ENCODE measurements around the gene ABCD4.

GRCh38 chr14:74301594-74302151 lies 1.1 kb downstream of the ABCD4 start:
- TF ChIP-seq, protein P1, sequence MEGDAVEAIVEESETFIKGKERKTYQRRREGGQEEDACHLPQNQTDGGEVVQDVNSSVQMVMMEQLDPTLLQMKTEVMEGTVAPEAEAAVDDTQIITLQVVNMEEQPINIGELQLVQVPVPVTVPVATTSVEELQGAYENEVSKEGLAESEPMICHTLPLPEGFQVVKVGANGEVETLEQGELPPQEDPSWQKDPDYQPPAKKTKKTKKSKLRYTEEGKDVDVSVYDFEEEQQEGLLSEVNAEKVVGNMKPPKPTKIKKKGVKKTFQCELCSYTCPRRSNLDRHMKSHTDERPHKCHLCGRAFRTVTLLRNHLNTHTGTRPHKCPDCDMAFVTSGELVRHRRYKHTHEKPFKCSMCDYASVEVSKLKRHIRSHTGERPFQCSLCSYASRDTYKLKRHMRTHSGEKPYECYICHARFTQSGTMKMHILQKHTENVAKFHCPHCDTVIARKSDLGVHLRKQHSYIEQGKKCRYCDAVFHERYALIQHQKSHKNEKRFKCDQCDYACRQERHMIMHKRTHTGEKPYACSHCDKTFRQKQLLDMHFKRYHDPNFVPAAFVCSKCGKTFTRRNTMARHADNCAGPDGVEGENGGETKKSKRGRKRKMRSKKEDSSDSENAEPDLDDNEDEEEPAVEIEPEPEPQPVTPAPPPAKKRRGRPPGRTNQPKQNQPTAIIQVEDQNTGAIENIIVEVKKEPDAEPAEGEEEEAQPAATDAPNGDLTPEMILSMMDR (IDR thresholded peaks at IDR 0.05; ENCODE audit: low read length) = no peak
- no peak for TF ChIP-seq EZH2 (IDR thresholded peaks at IDR 0.05; ENCODE audit: borderline replicate concordance, low read length)

All from OCI-LY1 (cell line).